GM19239 (cell line): ENCODE measurements around the gene GJB1.
"Not testable (repeated sequence)": the region's sequence is repeated elsewhere in the genome, so short reads cannot be mapped to it uniquely, and the experiment has no call there.

Source experiments
- DNase-seq: peaks from one replicate; pipeline ENCODE4 v3.0.0; 2011; ENCODE audit warnings: low spot score; ENCODE audit not compliant: insufficient read length
- FAIRE-seq: peaks from 2 replicates; lab custom pipeline; 2011; peaks lifted over from hg19 to GRCh38; lab: Jason Lieb, UNC

The GJB1 gene

DNA sequence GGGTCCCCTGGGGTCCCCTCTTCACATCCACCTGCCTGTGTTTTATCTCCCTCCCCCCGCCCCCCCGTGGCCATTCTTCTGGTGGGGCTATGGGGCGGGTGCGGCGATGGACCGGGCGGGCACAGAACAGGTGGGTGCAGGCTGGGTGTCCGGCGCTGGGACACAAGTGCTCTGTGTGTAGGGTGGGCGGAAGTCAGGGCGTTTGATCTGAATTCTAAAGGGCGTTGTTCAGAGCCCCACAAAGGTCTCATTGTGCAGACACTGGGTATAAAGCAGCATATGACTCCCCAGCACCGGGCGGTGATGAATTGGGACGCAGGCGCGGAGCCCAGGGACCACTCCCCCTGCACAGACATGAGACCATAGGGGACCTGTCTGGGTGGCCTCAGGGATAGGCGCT, at the start of gene GJB1:
TSS of gene GJB1 (plus strand) at position 296 of the 400 bp plus-strand sequence. CDS start 484 bp downstream, outside the sequence.
- no peak for DNase-seq
- FAIRE-seq: no peak

DNA sequence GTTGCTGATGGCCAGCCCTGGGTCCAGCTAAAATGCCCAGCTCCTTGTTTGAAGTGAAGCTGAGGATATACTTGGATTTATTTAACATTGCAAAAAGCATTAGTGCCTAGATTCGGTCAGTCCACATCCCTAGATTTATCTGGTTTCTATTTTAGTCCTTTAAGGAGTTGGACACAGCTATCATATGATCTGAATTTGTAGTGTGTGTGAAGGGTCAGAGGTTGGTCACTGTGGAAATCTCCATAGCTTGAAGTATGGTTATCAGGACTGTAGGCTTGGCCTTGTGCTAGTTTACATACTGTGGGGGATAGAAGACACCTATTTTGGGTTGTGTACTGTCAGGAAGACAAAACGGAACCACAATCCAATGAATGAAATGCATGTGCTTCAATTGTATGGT, 49.6 kb upstream of the GJB1 start:
- DNase-seq (no peak), FAIRE-seq (no peak)

DNA sequence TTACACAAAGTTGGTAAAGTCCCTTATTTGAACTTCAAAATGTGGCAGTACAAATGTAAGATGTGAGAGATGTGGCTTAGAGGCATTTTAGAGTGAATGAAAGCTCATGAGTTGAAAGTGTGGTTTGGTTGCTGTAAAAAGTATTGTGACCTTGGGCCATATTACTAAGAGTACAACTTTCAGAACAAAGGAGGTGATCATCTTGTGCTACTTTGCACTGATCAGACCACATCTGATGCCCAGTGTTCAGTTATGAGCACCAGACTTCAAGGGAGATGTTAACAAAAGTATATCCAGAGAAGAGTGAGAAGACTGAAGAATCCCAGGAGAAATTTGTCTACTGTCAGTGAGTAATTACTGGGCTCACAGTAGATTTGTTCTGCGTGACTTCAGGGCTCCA, 48.2 kb upstream of the GJB1 start:
- FAIRE-seq (no peak), DNase-seq (no peak)

DNA sequence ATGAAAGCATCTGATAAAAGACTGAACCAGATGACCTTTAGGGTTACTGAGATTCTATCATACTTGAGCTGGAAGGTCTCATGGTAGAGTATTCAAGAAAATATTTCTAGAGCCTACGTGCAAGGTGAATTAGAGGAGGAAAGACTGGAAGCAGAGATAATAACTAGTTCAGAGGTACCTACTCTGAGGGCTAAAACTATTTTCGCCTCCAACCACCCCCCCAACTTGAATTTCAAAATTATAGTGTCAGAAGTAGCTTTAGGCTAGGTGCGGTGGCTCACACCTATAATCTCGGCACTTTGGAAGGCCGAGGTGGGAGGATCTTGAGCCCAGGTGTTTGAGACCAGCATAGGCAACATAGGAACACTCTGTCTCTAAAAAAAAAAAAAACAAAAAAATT, 47.5 kb upstream of the GJB1 start:
- FAIRE-seq: no peak

DNA sequence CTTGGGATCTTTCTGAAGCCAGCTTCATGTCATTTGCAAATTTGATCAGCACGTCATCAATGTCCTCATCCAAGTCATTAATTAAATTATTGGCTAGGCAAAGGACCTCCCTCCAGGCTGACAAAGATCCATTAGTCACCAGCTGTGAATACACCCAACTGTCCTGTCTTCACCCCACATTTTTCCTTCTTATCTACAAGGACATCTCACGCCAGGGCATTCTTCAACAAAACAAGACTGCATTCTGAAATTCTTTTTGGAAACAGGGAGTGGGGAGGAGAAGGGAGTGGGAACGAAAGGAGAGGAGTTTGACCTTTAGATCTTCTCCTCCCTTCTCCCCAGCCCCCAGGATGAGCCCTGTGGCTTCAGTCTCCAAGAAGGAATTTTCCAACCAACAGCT, 45.7 kb upstream of the GJB1 start:
- no peak for FAIRE-seq

More for the DNA sequence above, 47.5 kb upstream of the GJB1 start:
- DNase-seq: no peak

DNA sequence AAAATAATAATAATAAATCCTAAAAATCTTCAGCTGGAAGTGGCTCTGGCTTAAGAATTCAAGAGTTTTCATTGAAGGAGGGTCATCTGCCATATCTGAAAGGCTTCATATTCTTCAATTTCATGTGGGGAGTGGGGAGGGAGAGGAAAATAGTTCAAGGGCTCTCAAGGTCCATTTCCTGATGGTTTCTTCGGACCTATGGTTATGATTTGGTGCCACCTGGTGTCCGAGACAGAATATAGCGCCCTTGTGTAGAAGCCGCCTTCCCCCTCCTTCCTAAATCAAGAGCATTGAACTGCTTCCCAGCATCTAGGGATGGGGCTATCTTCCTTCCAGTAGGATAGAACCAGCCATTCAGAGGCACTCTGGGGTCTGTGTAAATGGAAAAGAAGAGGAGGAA, 44.1 kb upstream of the GJB1 start:
- DNase-seq (no peak), FAIRE-seq (peak; percentile 84)

More for the DNA sequence above, 45.7 kb upstream of the GJB1 start:
- DNase-seq: no peak

DNA sequence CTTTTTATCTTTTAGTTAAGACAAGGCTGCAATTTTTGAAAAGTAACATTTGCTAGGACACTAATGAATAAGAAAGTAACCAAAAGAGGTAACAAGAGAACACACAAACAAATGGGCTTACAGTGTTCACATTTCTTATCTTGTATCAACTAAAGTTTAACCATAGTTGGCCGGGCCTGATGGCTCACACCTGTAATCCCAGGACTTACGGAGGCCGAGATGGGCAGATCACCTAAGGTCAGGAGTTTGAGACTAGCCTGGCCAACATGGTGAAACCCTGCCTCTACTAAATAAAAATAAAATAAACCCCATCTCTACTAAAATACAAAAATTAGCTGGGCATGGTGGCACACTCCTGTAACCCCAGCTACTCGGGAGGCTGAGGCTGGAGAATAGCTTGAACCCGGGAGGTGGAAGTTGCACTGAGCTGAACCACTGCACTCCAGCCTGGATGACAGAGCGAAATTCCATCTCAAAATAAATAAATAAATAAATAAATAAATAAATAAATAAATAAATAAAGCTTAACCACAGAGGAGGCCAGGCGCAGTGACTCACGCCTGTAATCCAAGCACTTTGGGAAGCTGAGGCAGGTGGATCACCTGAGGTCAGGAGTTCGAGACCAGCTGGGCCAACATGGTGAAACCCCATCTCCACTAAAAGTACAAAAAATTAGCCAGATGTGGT, 42.3 kb upstream of the GJB1 start:
- not testable (repeated sequence) for FAIRE-seq, DNase-seq

DNA sequence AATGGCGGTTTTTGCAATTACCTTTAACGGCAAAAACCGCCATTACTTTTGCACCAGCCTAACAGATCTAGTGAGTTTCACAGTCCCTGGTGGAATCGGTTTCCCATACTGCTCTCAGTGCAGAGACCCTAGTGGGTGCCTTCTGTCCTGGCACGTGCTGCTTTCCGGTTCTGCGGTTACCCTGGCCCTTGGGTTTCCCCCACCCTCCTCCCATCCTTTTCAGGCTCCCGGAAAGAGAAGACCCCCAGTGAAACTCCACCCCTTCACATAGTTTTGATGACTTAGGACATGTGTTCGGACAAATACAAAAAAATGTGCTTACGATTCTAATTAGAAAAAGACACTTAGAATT, 41.5 kb upstream of the GJB1 start:
- no peak for FAIRE-seq
- no peak for DNase-seq

DNA sequence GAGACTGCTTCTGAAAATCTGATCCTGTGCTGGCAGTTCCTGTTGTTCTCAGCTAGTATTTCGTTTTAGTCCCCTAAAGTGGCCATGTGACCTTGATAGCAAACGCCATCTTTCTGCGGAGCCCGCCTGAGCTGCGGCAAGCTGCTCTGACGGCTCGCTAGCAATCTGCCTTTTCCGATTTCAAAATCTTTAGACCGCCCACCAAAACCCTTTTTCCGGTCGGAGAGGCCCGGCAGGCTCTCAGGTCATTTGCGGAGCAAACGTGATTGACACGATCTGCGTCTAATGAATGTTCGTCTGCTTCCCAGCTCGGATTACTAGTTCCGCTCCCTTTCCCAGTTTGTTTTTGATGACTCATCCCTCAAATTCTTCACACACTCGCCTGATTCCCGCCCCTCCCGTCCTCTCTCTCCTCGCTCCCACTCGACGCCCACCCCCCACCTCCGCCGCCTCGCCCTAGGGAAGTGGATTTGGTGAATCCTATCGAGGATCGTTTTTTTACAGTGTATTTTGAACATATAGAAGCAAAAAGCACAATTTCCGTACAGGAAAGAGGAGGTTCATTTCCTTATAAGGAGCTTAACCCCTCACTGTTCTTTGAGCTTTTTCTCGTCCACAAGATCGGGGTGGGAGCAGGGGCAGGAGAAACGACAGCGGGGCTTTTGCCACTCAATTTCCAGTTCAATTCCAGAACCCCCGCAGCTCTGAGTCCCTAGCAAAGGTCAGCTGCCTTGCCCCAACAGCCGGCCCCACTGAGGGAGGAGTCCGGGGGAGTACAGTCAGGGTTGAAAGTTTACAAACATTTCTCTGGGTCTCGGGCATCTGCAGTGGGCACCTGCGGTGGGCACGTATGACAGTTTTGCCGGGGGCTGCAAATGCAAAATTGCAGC, 40.9 kb upstream of the GJB1 start:
- FAIRE-seq (peak; percentile 99), DNase-seq (peak; percentile 29)

DNA sequence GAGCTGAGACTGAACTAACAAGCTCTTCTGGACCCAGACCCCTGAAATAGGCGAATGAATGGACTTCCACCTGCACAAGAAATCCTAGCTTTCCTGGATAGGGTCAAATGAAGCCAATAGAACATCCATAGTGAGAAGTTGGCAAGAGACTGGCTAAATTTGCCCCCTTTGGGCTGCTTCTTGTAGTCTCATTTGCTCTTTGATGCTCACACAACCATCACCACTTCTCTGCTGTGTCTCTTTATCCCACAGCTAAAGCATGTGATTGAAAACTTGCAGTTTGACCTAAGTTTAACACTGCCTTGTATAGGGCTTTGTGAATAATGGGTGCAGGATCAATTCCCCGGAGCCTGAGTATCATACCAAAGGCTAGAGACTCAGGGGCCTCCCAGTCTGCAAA, 40.2 kb upstream of the GJB1 start:
- no peak for FAIRE-seq
- no peak for DNase-seq

DNA sequence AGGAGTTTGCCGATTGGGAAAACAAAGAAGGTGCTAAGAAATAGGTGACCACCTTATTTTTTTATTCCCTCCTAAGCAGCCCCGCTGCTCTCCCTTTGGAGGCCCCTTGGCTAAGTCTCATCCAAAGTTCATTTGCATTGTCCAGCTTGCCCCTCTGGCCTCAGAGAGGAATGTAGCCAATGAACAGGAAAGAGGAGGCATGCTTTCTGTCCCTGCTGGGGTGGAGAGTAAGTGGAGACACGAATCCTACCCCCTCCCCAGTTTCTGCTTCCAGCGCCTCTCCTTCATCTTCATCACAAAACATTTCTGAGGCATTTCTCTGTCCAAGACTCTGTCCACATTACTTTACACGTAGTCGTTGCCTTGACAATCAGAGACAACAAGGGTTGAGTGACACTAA, 39.7 kb upstream of the GJB1 start:
- no peak for FAIRE-seq
- no peak for DNase-seq

DNA sequence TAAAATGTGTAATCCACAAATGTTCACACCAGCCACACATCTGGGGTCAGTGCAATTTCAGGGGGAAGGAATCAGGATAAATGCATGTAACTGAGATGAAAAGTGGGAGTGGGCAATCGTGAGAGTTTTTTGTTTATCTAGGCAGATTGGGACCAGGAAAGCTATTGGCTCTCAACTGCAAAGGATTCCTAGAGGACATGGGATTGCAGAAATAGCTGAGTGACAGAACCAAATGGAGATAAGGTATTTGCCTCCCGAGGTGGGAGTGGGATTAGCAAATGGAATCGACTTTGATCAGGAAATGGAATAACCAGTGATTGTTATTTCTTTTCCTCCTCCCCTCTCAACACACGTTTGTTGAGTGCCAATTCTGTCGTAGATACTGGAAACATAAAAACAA, 38.9 kb upstream of the GJB1 start:
- DNase-seq: no peak

DNA sequence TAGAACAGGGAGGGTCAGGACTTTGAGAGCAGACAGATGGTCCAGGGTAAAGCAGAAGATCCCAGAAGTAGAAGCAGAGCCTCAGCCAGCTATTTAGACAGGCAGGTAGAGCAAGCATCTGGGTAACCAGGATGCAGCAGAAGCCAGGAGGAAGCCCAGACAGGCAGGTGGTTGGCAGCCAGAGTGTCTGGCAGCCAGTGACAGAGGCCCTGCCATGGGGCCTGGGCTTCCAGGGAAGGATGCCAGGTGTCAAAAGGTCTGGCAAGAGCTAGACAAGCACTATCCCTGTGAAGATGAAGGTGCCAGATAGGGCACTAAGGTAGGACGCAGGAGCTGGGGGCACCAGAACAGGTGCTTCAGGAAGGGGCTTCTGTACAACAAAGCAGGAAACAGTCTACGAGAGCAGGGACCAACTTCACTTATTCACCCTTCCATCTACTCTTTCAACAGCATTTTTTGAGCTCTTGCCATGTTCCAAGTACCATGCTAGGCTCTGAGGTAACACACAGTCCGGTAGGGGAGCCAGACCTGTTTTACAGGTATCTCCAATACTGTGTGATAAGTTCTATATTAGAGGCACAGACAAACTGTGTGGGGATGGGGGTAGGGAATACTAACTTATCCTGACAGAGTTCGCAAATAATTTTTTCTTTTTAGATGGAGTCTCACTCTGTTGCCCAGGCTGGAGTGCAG, 38.1 kb upstream of the GJB1 start:
- DNase-seq (no peak), FAIRE-seq (no peak)

More for the DNA sequence above, 38.9 kb upstream of the GJB1 start:
- FAIRE-seq: no peak

DNA sequence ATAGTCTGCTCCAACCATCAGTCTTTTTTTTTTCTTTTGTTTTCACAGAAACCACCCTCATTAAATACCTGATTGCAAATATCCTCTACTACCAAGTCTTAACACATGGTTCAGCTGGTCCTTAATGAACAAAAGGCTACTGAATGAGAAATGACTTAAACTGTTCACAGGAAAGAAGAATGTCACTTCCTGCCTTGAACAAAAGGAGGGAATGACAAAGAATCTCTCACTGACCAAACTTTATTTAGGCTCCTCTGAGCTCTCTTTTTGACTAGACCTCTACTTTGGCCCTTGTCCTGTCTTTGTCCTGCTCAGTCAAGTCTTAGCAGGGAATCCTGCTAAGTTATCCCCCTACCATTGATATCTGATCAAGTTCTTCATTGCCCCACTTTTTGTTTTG, 31.8 kb upstream of the GJB1 start:
- DNase-seq (no peak), FAIRE-seq (no peak)

DNA sequence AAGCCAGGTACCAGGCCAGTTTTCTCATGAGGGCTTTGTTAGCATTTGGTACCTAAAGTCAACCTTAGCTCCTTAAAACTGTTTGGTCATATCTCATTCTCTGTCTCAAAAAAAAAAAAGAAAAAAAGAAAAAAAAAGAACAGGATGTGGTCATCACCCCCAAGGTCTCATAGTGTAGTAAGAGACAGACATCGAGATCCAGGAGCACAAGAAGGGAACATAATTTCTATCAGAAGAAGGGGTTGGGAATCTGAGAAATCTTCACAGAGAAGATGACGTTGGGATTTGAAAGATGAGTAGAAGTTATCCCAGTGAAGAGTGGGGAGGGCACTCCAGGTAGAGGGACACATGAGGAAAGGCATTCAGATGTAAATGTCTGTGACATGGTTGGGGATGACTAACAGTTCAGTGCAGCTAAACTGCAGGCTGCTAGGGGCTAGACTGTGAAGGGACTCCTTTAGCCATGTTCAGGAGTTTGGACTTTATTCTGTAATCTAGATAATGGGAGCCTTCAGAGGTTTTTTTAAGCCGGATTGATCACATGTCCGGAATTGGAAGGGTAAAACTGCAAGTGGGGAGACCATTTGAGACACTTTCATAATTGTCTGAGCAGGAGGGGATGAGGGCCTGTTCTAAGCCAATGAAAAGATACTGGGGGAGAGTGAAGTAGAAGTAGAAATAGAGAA, 26.9 kb upstream of the GJB1 start:
- FAIRE-seq: peak; percentile 89
- DNase-seq: no peak

DNA sequence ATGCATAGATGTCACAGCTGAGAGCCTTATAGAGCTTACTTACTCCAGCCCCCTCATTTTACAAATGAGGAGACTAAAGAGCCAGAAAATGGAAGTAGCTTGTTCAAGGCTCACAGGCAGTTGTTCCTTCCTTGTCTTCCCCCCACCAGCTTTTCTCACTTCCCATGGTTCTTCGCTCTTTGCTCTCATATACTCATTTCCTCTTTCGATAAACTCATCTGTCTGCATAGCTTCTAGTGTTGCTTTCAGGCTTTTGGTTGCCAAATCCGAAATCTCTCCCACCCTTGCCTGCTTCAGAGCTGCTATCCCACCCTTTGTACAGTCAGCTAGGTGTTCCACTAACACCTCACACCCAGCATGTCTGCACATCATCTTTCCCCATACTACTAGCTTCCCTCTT, 25.0 kb upstream of the GJB1 start:
- FAIRE-seq (peak; percentile 99), DNase-seq (no peak)

DNA sequence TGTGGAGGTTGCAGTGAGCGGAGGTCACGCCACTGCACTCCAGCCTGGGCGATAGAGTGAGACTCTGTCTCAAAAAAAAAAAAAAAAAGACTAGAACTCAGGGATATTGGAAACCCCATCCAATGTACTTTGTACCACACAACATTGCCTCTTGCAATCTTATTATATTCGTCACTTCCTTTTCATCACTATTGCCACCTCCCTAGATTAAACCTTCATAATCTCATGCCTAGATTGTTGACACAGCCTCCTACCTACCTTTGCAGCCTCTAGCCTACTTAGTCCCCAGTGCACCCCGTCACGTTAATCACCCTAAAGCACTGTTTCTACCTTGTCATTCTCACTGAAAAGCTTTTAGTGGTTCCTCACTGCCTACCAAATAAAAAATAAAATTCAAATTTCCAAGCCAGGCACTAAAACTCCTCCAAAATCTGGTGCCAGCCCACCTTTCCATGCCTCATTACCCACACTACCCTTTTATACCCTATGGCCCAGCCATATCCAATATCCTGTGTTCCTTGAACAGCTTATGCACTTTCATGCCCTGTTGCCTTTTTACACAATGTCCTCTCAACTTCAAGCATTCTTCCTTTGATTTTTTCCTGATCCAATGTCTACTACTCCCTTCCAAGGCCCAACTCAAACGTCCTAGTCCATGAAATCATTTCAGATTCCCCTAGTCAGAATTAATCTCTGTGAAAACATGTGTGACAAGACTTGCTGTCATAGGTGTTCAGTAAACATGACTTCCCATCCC, 23.6 kb upstream of the GJB1 start:
- DNase-seq (no peak), FAIRE-seq (no peak)

DNA sequence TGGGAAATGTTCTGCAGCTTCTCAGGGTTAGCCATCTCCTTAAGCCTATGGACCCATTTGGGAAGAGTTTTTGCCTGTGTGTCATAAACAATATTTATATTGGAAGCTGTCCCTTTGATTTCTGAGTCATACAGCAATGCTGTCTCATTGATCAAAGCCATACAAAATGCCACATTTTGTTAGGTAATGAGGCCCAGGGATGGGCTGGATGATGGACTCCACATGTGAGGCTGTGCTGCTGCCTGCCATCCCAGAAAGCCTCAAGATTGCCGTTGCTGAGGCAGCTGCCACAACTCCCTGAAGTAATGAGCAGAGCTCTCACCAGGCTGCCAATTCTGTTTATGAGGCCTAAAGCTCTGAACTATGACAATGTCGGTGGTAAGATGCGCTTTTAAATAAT, 12.2 kb upstream of the GJB1 start:
- DNase-seq (no peak), FAIRE-seq (no peak)

DNA sequence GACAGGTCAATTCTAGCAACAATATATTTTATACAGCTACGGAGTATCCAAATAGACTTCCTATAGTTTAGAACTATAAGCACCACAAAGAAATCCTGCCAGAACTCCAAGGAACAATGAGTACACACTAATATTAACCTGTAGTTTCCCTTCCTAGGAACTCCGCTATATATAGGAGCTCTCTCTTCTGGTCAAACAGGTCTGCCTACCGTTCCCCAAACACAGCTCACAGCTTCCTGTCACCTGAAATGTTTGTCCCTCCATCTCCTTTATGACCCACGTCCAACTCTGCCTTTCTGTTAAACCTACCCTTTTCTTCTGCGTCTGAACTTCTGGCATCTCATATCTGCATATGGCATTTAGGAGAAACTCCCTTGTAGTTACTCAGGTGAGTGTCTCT, 10.5 kb upstream of the GJB1 start:
- DNase-seq: no peak
- FAIRE-seq: no peak

DNA sequence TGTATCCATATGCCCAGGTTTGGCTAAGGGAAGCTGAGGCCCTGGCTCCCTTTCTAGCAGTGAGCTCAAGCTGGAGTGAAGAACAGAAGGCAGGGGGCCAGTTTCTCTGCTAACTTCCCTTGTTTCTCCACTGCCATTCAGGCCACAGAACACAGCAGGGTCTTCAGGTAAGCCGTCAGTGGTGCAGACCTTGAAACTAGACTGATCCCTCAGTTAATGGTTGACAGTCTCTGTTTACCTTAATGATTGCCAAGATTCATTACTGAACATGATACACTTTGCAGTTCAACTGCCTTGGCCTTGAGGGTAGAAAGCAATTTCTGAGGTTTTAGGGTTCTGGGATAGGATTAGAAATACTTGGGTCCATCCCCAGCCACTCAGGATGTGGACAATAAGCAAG, 8.9 kb upstream of the GJB1 start:
- no peak for FAIRE-seq
- no peak for DNase-seq
